Endothelial cell of umbilical vein (primary cell): ENCODE results near the gene PDE4B. TPM values are rescaled to one million over a fixed set of nuclear protein-coding genes. Genes with fewer than 3 reads are reported as not detected.

Source experiments
- BruUV-seq: library from RNA; stranded (reverse); fragments of 400-500 nt; replicated peaks from 2 replicates; lab custom pipeline; 2021; lab: Mats Ljungman, UMichigan
- CTCF ChIA-PET: fragments of 300-600, 350-600 bp; sonication (Branson Sonifier 250); formaldehyde crosslinking; loops from one replicate; lab custom pipeline; 2021; ENCODE audit warnings: antibody characterized with exemption, inconsistent platforms; lab: Charles Lee
- POLR2A ChIA-PET: fragments of 300-600, 350-600 bp; sonication (Branson Sonifier 250); formaldehyde crosslinking; loops from one replicate; lab custom pipeline; 2021; ENCODE audit warnings: antibody characterized with exemption, inconsistent platforms; lab: Charles Lee
- DNase-seq: peaks from one replicate; pipeline ENCODE4 v3.0.0-alpha.2; 2011; ENCODE audit warnings: low read depth, low spot score
- FAIRE-seq: peaks from 2 replicates; lab custom pipeline; 2011; peaks lifted over from hg19 to GRCh38; lab: Jason Lieb, UNC
- H2AFZ ChIP-seq: 2 replicates; pipeline ENCODE4 v1.6.0; 2012; ENCODE audit warnings: low read depth, low read length, control low read depth, inconsistent platforms
- H3K27ac ChIP-seq: 2 replicates; pipeline ENCODE4 v1.5.1; 2011; ENCODE audit warnings: low read depth, mild to moderate bottlenecking, control low read depth, low read length, moderate library complexity; ENCODE audit not compliant: insufficient read depth
- H3K27me3 ChIP-seq, 2 experiments: 2 replicates each; pipeline versions ENCODE4 v1.6.0 to v1.6.1; 2011; ENCODE audit warnings: low read length in 2 of 2, mixed read lengths in 1 of 2; ENCODE audit not compliant: control insufficient read depth in 2 of 2, insufficient read depth in 2 of 2
- H3K36me3 ChIP-seq, 2 experiments: 2 replicates in 1 of 2; 3 replicates in 1 of 2; pipeline ENCODE4 v1.5.1; 2011; ENCODE audit warnings: low read length in 2 of 2, mild to moderate bottlenecking in 1 of 2, moderate library complexity in 1 of 2; ENCODE audit not compliant: control insufficient read depth in 2 of 2, insufficient read depth in 2 of 2; ENCODE audit errors: extremely low read depth in 1 of 2
- H3K4me1 ChIP-seq: 3 replicates; pipeline ENCODE4 v1.5.1; 2011; ENCODE audit warnings: mild to moderate bottlenecking, low read length; ENCODE audit not compliant: control insufficient read depth, insufficient read depth; ENCODE audit errors: extremely low read depth
- H3K4me2 ChIP-seq: 2 replicates; pipeline ENCODE4 v1.6.1; 2011; ENCODE audit warnings: low read length, control low read depth, mixed read lengths; ENCODE audit not compliant: insufficient read depth
- H3K4me3 ChIP-seq, 3 experiments: fragments of 200-600 bp in 1 of 3; sonication (generic), shearing (Covaris generic) in 1 of 3; replicated peaks in 1 of 3; 2 replicates each; pipeline ENCODE4 v1.5.1; 2011 to 2016; ENCODE audit warnings: control low read depth in 3 of 3, low read length in 3 of 3, mild to moderate bottlenecking in 2 of 3, inconsistent platforms in 1 of 3, low read depth in 1 of 3, moderate library complexity in 1 of 3; ENCODE audit not compliant: insufficient read depth in 1 of 3
- H3K79me2 ChIP-seq: 2 replicates; pipeline ENCODE4 v1.6.0; 2012; ENCODE audit warnings: low read length, inconsistent platforms; ENCODE audit not compliant: control insufficient read depth, insufficient read depth
- H3K9ac ChIP-seq: replicated peaks from 2 replicates; pipeline ENCODE3; 2011; ENCODE audit warnings: low read length, control low read depth; ENCODE audit not compliant: insufficient read depth; ENCODE audit errors: extremely low read depth
- H3K9me1 ChIP-seq: replicated peaks from 3 replicates; pipeline ENCODE4 v1.6.0; 2011; ENCODE audit warnings: mild to moderate bottlenecking, low read length; ENCODE audit not compliant: control insufficient read depth, insufficient read depth; ENCODE audit errors: extremely low read depth
- H3K9me3 ChIP-seq: replicated peaks from 2 replicates; pipeline ENCODE4 v1.5.1; 2012; ENCODE audit warnings: low read length, inconsistent platforms; ENCODE audit not compliant: control insufficient read depth, insufficient read depth
- H4K20me1 ChIP-seq: replicated peaks from 2 replicates; pipeline ENCODE3; 2011; ENCODE audit warnings: mild to moderate bottlenecking, low read length; ENCODE audit not compliant: control insufficient read depth, insufficient read depth; ENCODE audit errors: extremely low read depth
- CTCF ChIP-seq, 2 donors: IDR thresholded peaks; 1 replicate in 1 of 2; 2 replicates in 1 of 2; pipeline ENCODE4 v1.5.1; 2011; ENCODE audit warnings: low read length in 2 of 2, mild to moderate bottlenecking in 2 of 2, moderate library complexity in 2 of 2, control low read depth in 1 of 2, inconsistent platforms in 1 of 2, low read depth in 1 of 2; ENCODE audit not compliant: insufficient read depth in 1 of 2; ENCODE audit errors: extremely low read depth in 1 of 2
- EZH2 ChIP-seq: IDR thresholded peaks from 2 replicates; pipeline ENCODE4 v1.6.1; 2012; ENCODE audit warnings: borderline replicate concordance, low read depth, mild to moderate bottlenecking, moderate library complexity, low read length, inconsistent platforms; ENCODE audit not compliant: severe bottlenecking
- FOS ChIP-seq: IDR thresholded peaks from 2 replicates; pipeline ENCODE4 v1.6.1; 2011; ENCODE audit warnings: mild to moderate bottlenecking, low read length, moderate library complexity, borderline replicate concordance; ENCODE audit not compliant: insufficient read depth
- GATA2 ChIP-seq: IDR thresholded peaks from 2 replicates; pipeline ENCODE4 v1.7.0; 2011; ENCODE audit warnings: low read depth, mild to moderate bottlenecking, moderate library complexity, mixed read lengths, low read length; ENCODE audit not compliant: insufficient read length, insufficient read depth
- JUN ChIP-seq: IDR thresholded peaks from 2 replicates; pipeline ENCODE4 v1.6.1; 2011; ENCODE audit warnings: borderline replicate concordance, low read depth; ENCODE audit not compliant: insufficient read length, insufficient read depth
- MAX ChIP-seq: IDR thresholded peaks from 2 replicates; pipeline ENCODE4 v1.6.1; 2011; ENCODE audit not compliant: insufficient read depth, insufficient read length
- MYC ChIP-seq: IDR thresholded peaks from one replicate; pipeline ENCODE4 v1.6.1; 2011; ENCODE audit warnings: mild to moderate bottlenecking, low read depth, low read length
- POLR2A ChIP-seq: IDR thresholded peaks from 2 replicates; pipeline ENCODE4 v1.6.1; 2012; ENCODE audit warnings: low read depth, mild to moderate bottlenecking, control low read depth, low read length
- POLR2AphosphoS5 ChIP-seq: IDR thresholded peaks from 2 replicates; pipeline ENCODE4 v1.6.1; 2012; ENCODE audit warnings: low read depth, mild to moderate bottlenecking, control low read depth, low read length, moderate library complexity; ENCODE audit not compliant: insufficient read depth
- dilution Hi-C: fragments of 300-500 bp; cut with MboI; formaldehyde crosslinking; loops from one replicate; pipeline ENCODE4 v1.15.0; 2019; ENCODE audit warnings: low sequenced_read_pairs; ENCODE audit not compliant: extremely low pct_ligation_motif_present
- intact Hi-C: fragments of 100-400 bp; cut with micrococcal nuclease; formaldehyde crosslinking; loops from one replicate; pipeline ENCODE4 v1.10.0; 2022
- polyA plus RNA-seq, 4 experiments: library from polyadenylated mRNA; depleted of rRNA in 3 of 4; stranded (reverse) in 3 of 4; unstranded in 1 of 4; fragments of >200 nt; gene quantifications; 2 replicates each; pipeline versions ENCODE4 v1.2.1 to v1.2.3, GENCODE V29; 2011 to 2012; ENCODE audit warnings: missing spikeins in 1 of 4
- total RNA-seq: library from RNA; stranded (reverse); gene quantifications from 2 replicates; pipeline ENCODE4 v1.2.3, GENCODE V29; 2021

PDE4B gene
- total and polyA plus RNA-seq, 2 donors (not counting 3 experiments of a cell fraction or from before 2014, with no cell fraction given), result 63.5 to 69.8 TPM

GRCh38 chr1:66354311-66355201 is 561.9 kb downstream of the PDE4B start:
- H3K4me3 ChIP-seq, result peak overlapping the region in 1 of 3 experiments; percentile 36
- TF ChIP-seq CTCF (IDR thresholded peaks at IDR 0.05; ENCODE audit: extremely low read depth in 1 of 2, insufficient read depth in 1 of 2, low read depth in 1 of 2, low read length in 2 of 2) (peak in 1 of 2 donors; percentile 8), GATA2 (peak; percentile 83), FOS (no peak), JUN (peak; percentile 32), POLR2A (no peak), POLR2AphosphoS5 (peak; percentile 57), MAX (no peak), MYC (no peak), EZH2 (no peak)
- H3K9me1 ChIP-seq, result no peaks in the 10 kb centered on the region
- BruUV-seq, result TSS peak; percentile 4
- no peak overlapping the region for H2AFZ ChIP-seq
- dilution Hi-C loops (no loop called here), intact Hi-C loops (loop anchor here (1.0 to 5.0 kb wide), 8 partner anchors 17 to 932 kb away; partner anchors contain the start of genes LEPR and LEPROT)
- H3K9me3 ChIP-seq, result no peaks in the 10 kb centered on the region
- H3K36me3 ChIP-seq, result peaks cover 15 to 19% of the 10 kb centered on the region in 2 experiments
- DNase-seq (peak; percentile 78), FAIRE-seq (peak; percentile 89)
- H3K4me2 ChIP-seq, result peak overlapping the region; percentile 90
- POLR2A ChIA-PET, result interaction anchor here (0.6 kb wide), 1 partner anchor 13 kb away, joined by 3 read pairs; no protein-coding TSS in a partner anchor
- H3K4me1 ChIP-seq, result peaks cover 89% of the 10 kb centered on the region
- H3K9ac ChIP-seq, result peak overlapping the region; percentile 70
- peak overlapping the region; percentile 96 for H3K27ac ChIP-seq
- H4K20me1 ChIP-seq, result no peaks in the 10 kb centered on the region
- H3K27me3 ChIP-seq, result no peaks in the 10 kb centered on the region
- CTCF ChIA-PET, result interaction anchor here (0.9 to 6.3 kb wide), 6 partner anchors 11 to 150 kb away, joined by 3 to 43 read pairs (median 10); no protein-coding TSS in a partner anchor
- peaks cover 93% of the 10 kb centered on the region for H3K79me2 ChIP-seq
